Transverse colon (tissue), 4 donors: ENCODE results near the gene PCSK9. TPM values are rescaled to one million over a fixed set of nuclear protein-coding genes. Genes with fewer than 3 reads are reported as not detected.

Experiments
- DNase-seq: peaks from one replicate; pipeline ENCODE4 v3.0.0-alpha.2; 2019
- H3K27ac ChIP-seq, 4 donors: fragments of 200-600 bp; sonication (generic); 2 replicates each; pipeline ENCODE4 v1.5.1; 2016 to 2018; ENCODE audit warnings: inconsistent platforms in 4 of 4
- H3K27me3 ChIP-seq: fragments of 200-600 bp; sonication (generic); 2 replicates; pipeline ENCODE4 v1.5.1; 2017; ENCODE audit warnings: inconsistent platforms
- H3K36me3 ChIP-seq, 4 donors: fragments of 200-600 bp; sonication (generic); 2 replicates each; pipeline ENCODE4 v1.5.1; 2017 to 2019; ENCODE audit warnings: inconsistent platforms in 4 of 4
- H3K4me1 ChIP-seq, 4 donors: fragments of 200-600 bp; sonication (generic); 2 replicates each; pipeline ENCODE4 v1.5.1; 2017 to 2020; ENCODE audit warnings: inconsistent platforms in 4 of 4
- H3K4me3 ChIP-seq, 4 donors: fragments of 200-600 bp; sonication (generic); 1 replicate in 1 of 4; 2 replicates in 3 of 4; pipeline versions ENCODE4 v1.5.1 to v1.6.1; 2017 to 2019; ENCODE audit warnings: inconsistent platforms in 4 of 4
- H3K9me3 ChIP-seq, 2 donors: fragments of 200-600 bp; sonication (generic); 2 replicates each; pipeline ENCODE4 v1.5.1; 2017 to 2019; ENCODE audit warnings: inconsistent platforms in 2 of 2
- EP300 ChIP-seq: sonication (generic); formaldehyde crosslinking; IDR thresholded peaks from one replicate; pipeline ENCODE4 v1.6.1; 2017; ENCODE audit warnings: antibody characterized with exemption, low read depth
- POLR2A ChIP-seq: fragments of 450-650 bp; IDR thresholded peaks from one replicate; pipeline ENCODE4 v1.6.1; 2016; ENCODE audit warnings: antibody characterized with exemption, mild to moderate bottlenecking, moderate library complexity
- POLR2AphosphoS5 ChIP-seq, 3 donors: sonication (generic); formaldehyde crosslinking; IDR thresholded peaks; one replicate each; pipeline ENCODE4 v1.6.1; 2016; ENCODE audit warnings: antibody characterized with exemption in 3 of 3
- WGBS, 2 donors: methylation state at CpG; one replicate each; pipeline ENCODE4 v1.1.5; 2018; ENCODE audit warnings: low coverage in 1 of 2; 5-methylcytosine and 5-hydroxymethylcytosine counted together
- in situ Hi-C, 4 donors: fragments of 200-750 bp; cut with MboI; loops; one replicate each; pipeline versions ENCODE4 v1.15.0 to v1.15.1; 2017; ENCODE audit warnings: low sequenced_read_pairs in 3 of 4, low pct_ligation_motif_present in 1 of 4, low pct_unique_long_range_greater_than_20kb in 1 of 4
- intact Hi-C: fragments of 100-400 bp; cut with DNase I; formaldehyde crosslinking; loops from one replicate; pipeline ENCODE4 v1.15.1; 2023; ENCODE audit warnings: low total_unique reads
- total RNA-seq, 4 donors: library from RNA; depleted of rRNA; stranded (reverse); fragments of >200 nt; gene quantifications; one replicate each; pipeline ENCODE4 v1.1.0, GENCODE V29; 2016
- TF ChIP-seq, protein P1 (sequence below), 5 experiments: fragments of 200-600 bp in 3 of 5; fragments of 450-650 bp in 2 of 5; sonication (generic) in 3 of 5; IDR thresholded peaks; 1 replicate in 2 of 5; 2 replicates in 3 of 5; pipeline ENCODE4 v1.5.1; 2016 to 2017; ENCODE audit warnings: antibody characterized with exemption in 5 of 5, inconsistent platforms in 3 of 5, mild to moderate bottlenecking in 2 of 5, moderate library complexity in 1 of 5

Gene PCSK9
- total RNA-seq, 4 donors from 2014 or later = 1.9 to 18.9 (median 2.6) TPM; not detected in 1

GRCh38 chr1:55073187-55073916 is 34.0 kb downstream of the PCSK9 start:
- H3K27me3 ChIP-seq = no peaks in the 10 kb centered on the region
- H3K27ac ChIP-seq = no peak overlapping the region
- H3K4me1 ChIP-seq = no peaks in the 10 kb centered on the region
- intact Hi-C loops = no loop called here
- in situ Hi-C loops = no loop called here
- WGBS, 2 donors = 57 to 83% methylated on average over 3 of the region's 3 CpGs
- peaks cover 0 to 87% (median 33%) of the 10 kb centered on the region in 4 donors for H3K36me3 ChIP-seq
- DNase-seq = no peak
- TF ChIP-seq, protein P1, sequence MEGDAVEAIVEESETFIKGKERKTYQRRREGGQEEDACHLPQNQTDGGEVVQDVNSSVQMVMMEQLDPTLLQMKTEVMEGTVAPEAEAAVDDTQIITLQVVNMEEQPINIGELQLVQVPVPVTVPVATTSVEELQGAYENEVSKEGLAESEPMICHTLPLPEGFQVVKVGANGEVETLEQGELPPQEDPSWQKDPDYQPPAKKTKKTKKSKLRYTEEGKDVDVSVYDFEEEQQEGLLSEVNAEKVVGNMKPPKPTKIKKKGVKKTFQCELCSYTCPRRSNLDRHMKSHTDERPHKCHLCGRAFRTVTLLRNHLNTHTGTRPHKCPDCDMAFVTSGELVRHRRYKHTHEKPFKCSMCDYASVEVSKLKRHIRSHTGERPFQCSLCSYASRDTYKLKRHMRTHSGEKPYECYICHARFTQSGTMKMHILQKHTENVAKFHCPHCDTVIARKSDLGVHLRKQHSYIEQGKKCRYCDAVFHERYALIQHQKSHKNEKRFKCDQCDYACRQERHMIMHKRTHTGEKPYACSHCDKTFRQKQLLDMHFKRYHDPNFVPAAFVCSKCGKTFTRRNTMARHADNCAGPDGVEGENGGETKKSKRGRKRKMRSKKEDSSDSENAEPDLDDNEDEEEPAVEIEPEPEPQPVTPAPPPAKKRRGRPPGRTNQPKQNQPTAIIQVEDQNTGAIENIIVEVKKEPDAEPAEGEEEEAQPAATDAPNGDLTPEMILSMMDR (IDR thresholded peaks at IDR 0.05) = no peak
- H3K9me3 ChIP-seq = no peaks in the 10 kb centered on the region
- no peak overlapping the region for H3K4me3 ChIP-seq

DNA sequence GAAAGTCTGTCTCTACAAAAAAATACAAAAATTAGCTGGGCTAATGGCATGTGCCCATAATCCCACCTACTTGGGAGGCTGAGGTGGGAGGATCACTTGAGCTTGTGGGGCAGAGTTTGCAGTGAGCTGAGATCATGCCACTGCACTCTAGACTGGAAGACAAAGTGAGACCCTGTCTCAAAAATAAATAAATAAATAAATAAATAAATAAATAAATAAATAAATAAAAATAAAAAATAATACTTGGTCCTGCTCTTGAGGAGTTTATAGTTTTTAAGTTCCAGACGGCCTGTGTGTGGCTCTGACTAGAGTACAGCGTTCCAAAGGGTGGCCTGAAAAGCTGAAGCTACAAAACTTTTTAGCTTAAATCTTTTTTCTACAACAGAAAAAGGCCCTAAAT is 35.1 kb downstream of the PCSK9 start:
- in situ Hi-C loops = no loop called here
- DNase-seq = no peak
- intact Hi-C loops = no loop called here
- WGBS, 2 donors = 67 to 94% methylated on average over 2 of the region's 2 CpGs
- Histone ChIP-seq H3K9me3 (no peaks in the 10 kb centered on the region), H3K36me3 (peaks cover 0 to 92% (median 35%) of the 10 kb centered on the region in 4 donors), H3K27me3 (no peaks in the 10 kb centered on the region), H3K27ac (no peak overlapping the region), H3K4me3 (no peak overlapping the region), H3K4me1 (no peaks in the 10 kb centered on the region)
- TF ChIP-seq POLR2A (no peak), POLR2AphosphoS5 (IDR thresholded peaks at IDR 0.05) (no peak), EP300 (no peak)
- TF ChIP-seq, protein P1 (IDR thresholded peaks at IDR 0.05) = no peak

DNA sequence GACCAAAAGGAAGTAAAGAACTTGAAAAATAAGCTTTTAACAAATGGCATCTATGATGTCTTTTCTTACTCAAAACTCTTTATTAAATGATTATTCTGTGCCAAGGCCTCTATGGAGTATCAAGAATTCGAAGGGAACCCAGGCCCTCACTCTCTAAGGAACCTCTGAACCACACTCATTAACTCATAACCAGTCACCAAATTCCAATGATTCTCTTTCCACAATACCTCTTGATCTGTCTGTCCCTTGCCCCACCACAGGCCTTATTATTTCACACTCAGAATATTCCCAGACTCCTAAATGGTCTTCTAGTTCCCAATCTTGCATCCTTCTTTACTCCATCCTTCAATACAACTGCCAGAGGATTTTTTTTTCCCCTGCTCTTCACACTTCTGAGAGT is 37.0 kb downstream of the PCSK9 start:
- no peak for TF ChIP-seq POLR2AphosphoS5 (IDR thresholded peaks at IDR 0.05)
- WGBS, 2 donors = 94 to 100% methylated on average over 1 of the region's 1 CpG
- Histone ChIP-seq H3K27me3 (no peaks in the 10 kb centered on the region), H3K4me1 (no peaks in the 10 kb centered on the region), H3K4me3 (no peak overlapping the region), H3K9me3 (no peaks in the 10 kb centered on the region), H3K36me3 (peaks cover 0 to 94% (median 38%) of the 10 kb centered on the region in 4 donors), H3K27ac (no peak overlapping the region)
- in situ Hi-C loops (no loop called here), intact Hi-C loops (no loop called here)
- DNase-seq = no peak

GRCh38 chr1:55078470-55078869 is 39.1 kb downstream of the PCSK9 start:
- intact Hi-C loops = no loop called here
- in situ Hi-C loops = no loop called here
- Histone ChIP-seq H3K4me1 (no peaks in the 10 kb centered on the region), H3K27me3 (no peaks in the 10 kb centered on the region), H3K4me3 (no peak overlapping the region), H3K9me3 (no peaks in the 10 kb centered on the region), H3K36me3 (peaks cover 0 to 94% (median 36%) of the 10 kb centered on the region in 4 donors), H3K27ac (no peak overlapping the region)
- whole genome bisulfite sequencing, 2 donors = 87 to 88% methylated on average over 3 of the region's 3 CpGs
- no peak for DNase-seq
- TF ChIP-seq, protein P1 (IDR thresholded peaks at IDR 0.05) = no peak
- TF ChIP-seq POLR2A (no peak), POLR2AphosphoS5 (IDR thresholded peaks at IDR 0.05) (no peak), EP300 (no peak)

GRCh38 chr1:55079651-55080050 is 40.3 kb downstream of the PCSK9 start:
- Histone ChIP-seq H3K27me3 (no peaks in the 10 kb centered on the region), H3K4me3 (no peak overlapping the region), H3K36me3 (peaks cover 0 to 96% (median 37%) of the 10 kb centered on the region in 4 donors), H3K4me1 (no peaks in the 10 kb centered on the region), H3K9me3 (no peaks in the 10 kb centered on the region), H3K27ac (no peak overlapping the region)
- in situ Hi-C loops = no loop called here
- intact Hi-C loops = no loop called here
- 100% methylated on average over 1 to 7 of the region's 7 CpGs for WGBS, 2 donors
- DNase-seq = no peak
- TF ChIP-seq, protein P1 (IDR thresholded peaks at IDR 0.05) = no peak
- no peak for TF ChIP-seq POLR2AphosphoS5 (IDR thresholded peaks at IDR 0.05)
- TF ChIP-seq POLR2A = no peak
- no peak for TF ChIP-seq EP300
